ENCODE results near the gene CFAP97D2. TPM values are rescaled to one million over a fixed set of nuclear protein-coding genes. Genes with fewer than 3 reads are reported as not detected.
"Not testable (repeated sequence)": the region's sequence is repeated elsewhere in the genome, so short reads cannot be mapped to it uniquely, and the experiment has no call there.

The CFAP97D2 gene
- total and polyA plus RNA-seq, 2 experiments from 2014 or later = not detected

- Histone ChIP-seq H3K9me2 (replicated peaks; ENCODE audit: insufficient read depth) (no peaks in the 10 kb centered on the region), H3K27ac (no peak overlapping the region), H3K4me1 (ENCODE audit: insufficient read depth) (no peaks in the 10 kb centered on the region), H3K4me3 (no peak overlapping the region), H3K27me3 (no peaks in the 10 kb centered on the region), H4K20me1 (ENCODE audit: insufficient read depth, poor library complexity, severe bottlenecking) (no peaks in the 10 kb centered on the region), H3K79me2 (no peaks in the 10 kb centered on the region), H3K36me3 (replicated peaks; ENCODE audit: insufficient read depth, low read depth) (no peaks in the 10 kb centered on the region), H3K4me2 (no peak overlapping the region), H3K9me3 (ENCODE audit: low read depth) (no peaks in the 10 kb centered on the region), H2AFZ (no peak overlapping the region)
- 75% methylated on average over 6 of the region's 19 CpGs for WGBS (ENCODE audit: low lambda C conversion rate, missing lambda C conversion rate)
- no peak for DNase-seq (ENCODE audit: low spot score)
- TF ChIP-seq CTCF (IDR thresholded peaks at IDR 0.05; ENCODE audit: poor library complexity) (no peak), EZH2phosphoT487 (IDR thresholded peaks at IDR 0.05; ENCODE audit: low read depth, severe bottlenecking, unreplicated experiment) (no peak), EZH2 (IDR thresholded peaks at IDR 0.05; ENCODE audit: borderline replicate concordance) (no peak)
Observed at GRCh38 chr13:114155926-114156883, 22.9 kb upstream of the CFAP97D2 start.

GRCh38 chr13:114157869-114158495 lies 21.1 kb upstream of the CFAP97D2 start:
- Histone ChIP-seq H3K4me2 (no peak overlapping the region), H3K79me2 (no peaks in the 10 kb centered on the region), H3K27ac (no peak overlapping the region), H3K4me3 (no peak overlapping the region), H2AFZ (no peak overlapping the region), H3K4me1 (ENCODE audit: insufficient read depth) (no peaks in the 10 kb centered on the region), H4K20me1 (ENCODE audit: insufficient read depth, poor library complexity, severe bottlenecking) (no peaks in the 10 kb centered on the region), H3K36me3 (replicated peaks; ENCODE audit: insufficient read depth, low read depth) (no peaks in the 10 kb centered on the region), H3K9me3 (ENCODE audit: low read depth) (no peaks in the 10 kb centered on the region), H3K27me3 (peaks cover 3% of the 10 kb centered on the region), H3K9me2 (replicated peaks; ENCODE audit: insufficient read depth) (no peaks in the 10 kb centered on the region)
- no peak for DNase-seq (ENCODE audit: low spot score)
- WGBS (ENCODE audit: low lambda C conversion rate, missing lambda C conversion rate) = 78% methylated on average over 11 of the region's 11 CpGs
- TF ChIP-seq EZH2phosphoT487 (IDR thresholded peaks at IDR 0.05; ENCODE audit: low read depth, severe bottlenecking, unreplicated experiment) = no peak
- no peak for TF ChIP-seq EZH2 (IDR thresholded peaks at IDR 0.05; ENCODE audit: borderline replicate concordance)
- TF ChIP-seq CTCF (IDR thresholded peaks at IDR 0.05; ENCODE audit: poor library complexity) = no peak

GRCh38 chr13:114158869-114159666 lies 20.0 kb upstream of the CFAP97D2 start:
- not testable (repeated sequence) for H3K27me3 ChIP-seq; H3K4me1 ChIP-seq (ENCODE audit: insufficient read depth); H3K9me2 ChIP-seq (replicated peaks; ENCODE audit: insufficient read depth); H2AFZ ChIP-seq; H3K9me3 ChIP-seq (ENCODE audit: low read depth); H3K4me3 ChIP-seq; H3K79me2 ChIP-seq; H3K27ac ChIP-seq; H3K4me2 ChIP-seq; H3K36me3 ChIP-seq (replicated peaks; ENCODE audit: insufficient read depth, low read depth); DNase-seq (ENCODE audit: low spot score); H4K20me1 ChIP-seq (ENCODE audit: insufficient read depth, poor library complexity, severe bottlenecking)
- 88% methylated on average over 13 of the region's 13 CpGs for WGBS (ENCODE audit: low lambda C conversion rate, missing lambda C conversion rate)
